Spinal cord (tissue), 10 donors: ENCODE data around the gene TMEM260. TPM values are rescaled to one million over a fixed set of nuclear protein-coding genes. Genes with fewer than 3 reads are reported as not detected.
"Not testable (repeated sequence)": the region's sequence is repeated elsewhere in the genome, so short reads cannot be mapped to it uniquely, and the experiment has no call there.

ENCODE experiments used
- DNase-seq, 6 donors: peaks; one replicate each; pipeline versions ENCODE4 v3.0.0 to v3.0.0-alpha.2; 2013 to 2015; ENCODE audit warnings: low spot score in 6 of 6, low read depth in 4 of 6
- H3K27ac ChIP-seq: one replicate; pipeline ENCODE4 v1.5.1; 2013; ENCODE audit warnings: low read depth, low read length, control low read depth
- H3K27me3 ChIP-seq: one replicate; pipeline ENCODE4 v1.6.1; 2013; ENCODE audit warnings: low read length; ENCODE audit not compliant: control insufficient read depth, insufficient read depth
- H3K36me3 ChIP-seq: one replicate; pipeline ENCODE4 v1.6.1; 2013; ENCODE audit warnings: low read length; ENCODE audit not compliant: control insufficient read depth, insufficient read depth
- H3K4me1 ChIP-seq: one replicate; pipeline ENCODE4 v1.6.1; 2013; ENCODE audit warnings: low read length; ENCODE audit not compliant: control insufficient read depth, insufficient read depth
- H3K4me3 ChIP-seq: one replicate; pipeline ENCODE4 v1.5.1; 2013; ENCODE audit warnings: low read depth, low read length, control low read depth
- H3K9me3 ChIP-seq: one replicate; pipeline ENCODE4 v1.6.1; 2013; ENCODE audit warnings: low read length; ENCODE audit not compliant: control insufficient read depth, insufficient read depth
- WGBS: methylation state at CpG from one replicate; pipeline ENCODE4 v1.1.5; 2013; ENCODE audit warnings: missing lambda C conversion rate; ENCODE audit not compliant: insufficient coverage; 5-methylcytosine and 5-hydroxymethylcytosine counted together
- polyA plus RNA-seq, 2 donors: library from polyadenylated mRNA; unstranded; fragments of 120-200 nt; gene quantifications; one replicate each; pipeline ENCODE4 v1.2.1, GENCODE V29; 2013; ENCODE audit not compliant: insufficient read length in 2 of 2
- total RNA-seq, 2 donors: library from RNA; depleted of rRNA in 1 of 2; stranded (reverse); fragments of 120-200 nt in 1 of 2; fragments of >200 nt in 1 of 2; gene quantifications; one replicate each; pipeline versions ENCODE4 v1.2.3 to v1.2.4, GENCODE V29; 2013 to 2014
- donor health status: healthy.

The TMEM260 gene
- total and polyA plus RNA-seq, 4 donors, result 18.1 to 28.3 (median 20.4) TPM

GRCh38 chr14:56694609-56695008 lies 115.0 kb downstream of the TMEM260 start:
- WGBS, result 92% methylated on average over 3 of the region's 3 CpGs

GRCh38 chr14:56695216-56695615 lies 115.6 kb downstream of the TMEM260 start:
- 94% methylated on average over 7 of the region's 9 CpGs for WGBS
- not testable (repeated sequence) for H3K4me1 ChIP-seq, H3K4me3 ChIP-seq, H3K27me3 ChIP-seq, H3K27ac ChIP-seq, H3K36me3 ChIP-seq, DNase-seq, H3K9me3 ChIP-seq

More at GRCh38 chr14:56694609-56695008, 115.0 kb downstream of the TMEM260 start:
- Histone ChIP-seq H3K27me3 (no peaks in the 10 kb centered on the region), H3K27ac (no peak overlapping the region), H3K4me3 (no peak overlapping the region), H3K9me3 (no peaks in the 10 kb centered on the region), H3K36me3 (no peaks in the 10 kb centered on the region), H3K4me1 (no peaks in the 10 kb centered on the region)
- no peak for DNase-seq

Other genes with a start within 250 kb of the TMEM260 start
- 10 to 100 TPM in 1 of 2 donors, not detected in 1; 35.0 TPM for gene OTX2, start 230.7 kb downstream of the TMEM260 start, total RNA-seq
- not detected for gene OTX2, start 230.7 kb downstream of the TMEM260 start, polyA plus RNA-seq